NCI-H82 (cell line): ENCODE results near the gene MYBPH.
A peak's percentile ranks its signal among the peaks of the same experiment; 100 is the strongest.

Experiments
- DNase-seq: peaks from one replicate; lab custom pipeline; 2025; lab: John Stamatoyannopoulos, UW

MYBPH gene

DNA sequence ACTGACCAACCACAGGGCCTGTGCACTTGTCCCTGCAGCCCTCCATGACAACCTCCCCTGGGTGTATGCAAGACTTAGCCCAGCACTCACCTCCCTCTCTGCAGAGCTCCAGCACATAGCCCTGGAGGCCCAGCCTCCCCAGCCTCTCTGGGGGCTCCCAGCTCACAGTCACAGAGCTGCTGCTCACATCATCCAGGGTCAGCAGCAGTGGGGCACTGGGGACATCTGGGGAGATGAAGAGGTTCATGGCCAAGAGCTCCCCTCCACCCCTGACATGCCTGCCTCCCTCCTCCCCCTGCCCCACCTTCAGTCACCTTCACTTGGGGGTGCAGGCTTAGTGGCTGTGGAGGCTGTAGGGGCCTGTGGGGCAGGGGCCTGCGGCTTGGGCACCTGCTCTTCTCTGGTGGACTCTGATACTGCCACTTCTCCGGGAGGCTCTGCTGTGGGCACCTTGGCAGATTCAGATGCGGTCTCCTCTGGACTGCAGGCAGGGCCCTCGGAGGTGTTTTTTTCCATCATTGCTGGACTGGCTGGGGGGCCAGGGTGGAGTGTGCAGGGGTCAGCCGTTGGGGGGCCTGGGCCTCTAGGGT lies at the start of gene MYBPH:
MYBPH (minus strand) TSS at position 590 of the 590 bp plus-strand sequence; CDS start at position 519, 71 bp downstream.
- DNase-seq: no peak

DNA sequence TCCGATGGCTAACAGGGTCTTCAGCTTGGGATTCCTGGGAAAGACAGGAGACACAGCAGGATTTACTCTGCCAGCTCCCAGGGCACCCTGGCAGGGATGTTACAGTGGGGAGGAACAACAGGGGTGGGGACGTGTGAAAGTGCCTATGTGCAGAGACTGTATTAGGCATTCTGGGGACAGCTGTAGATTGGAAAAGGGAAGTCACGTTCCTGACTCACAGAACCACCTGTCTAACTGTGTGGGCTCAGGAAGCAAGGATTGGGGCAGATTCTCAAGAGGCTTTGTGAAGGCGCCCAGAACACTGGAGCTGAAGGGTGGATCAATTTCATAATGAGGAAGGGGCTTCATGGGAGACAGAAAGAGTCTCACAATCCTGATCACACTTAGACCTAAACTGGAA lies 49.4 kb upstream of the MYBPH start:
- no peak for DNase-seq

DNA sequence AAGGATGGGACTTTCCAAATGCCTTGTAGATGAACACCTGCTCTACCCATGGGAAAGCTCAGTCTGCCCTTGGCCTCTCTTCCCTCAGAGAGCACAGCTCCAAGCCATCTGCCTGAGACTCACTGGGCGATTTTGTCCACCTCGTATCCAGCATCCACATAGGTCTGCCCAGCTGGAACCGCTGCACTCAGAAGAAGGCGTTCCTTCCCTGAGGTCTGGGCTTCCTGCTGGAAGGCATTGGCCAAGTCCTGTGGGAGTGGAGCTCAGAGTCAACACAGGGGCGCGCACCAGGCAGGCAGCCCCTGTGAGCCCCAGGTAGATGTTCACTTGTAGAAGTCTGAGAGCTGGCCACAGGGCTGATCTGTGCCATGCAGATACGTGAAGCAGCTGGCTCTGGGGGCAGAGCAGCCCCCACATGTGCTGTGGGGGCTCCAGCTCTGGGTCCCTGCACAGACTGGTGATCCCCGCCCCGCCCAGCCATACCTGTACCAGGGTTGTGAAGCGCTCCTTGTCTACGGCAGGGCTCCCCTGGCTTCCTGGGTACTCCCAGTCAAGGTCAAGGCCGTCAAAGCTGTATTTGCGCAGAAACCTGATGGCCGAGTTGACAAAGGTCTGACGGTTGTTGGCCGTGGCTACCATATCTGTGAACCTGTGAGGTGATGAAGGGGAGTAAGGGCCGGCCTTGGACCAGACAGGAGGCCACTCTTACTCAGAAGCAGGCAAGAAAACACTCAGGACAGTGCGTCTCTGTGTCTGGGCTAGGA lies 47.6 kb upstream of the MYBPH start:
- no peak for DNase-seq

DNA sequence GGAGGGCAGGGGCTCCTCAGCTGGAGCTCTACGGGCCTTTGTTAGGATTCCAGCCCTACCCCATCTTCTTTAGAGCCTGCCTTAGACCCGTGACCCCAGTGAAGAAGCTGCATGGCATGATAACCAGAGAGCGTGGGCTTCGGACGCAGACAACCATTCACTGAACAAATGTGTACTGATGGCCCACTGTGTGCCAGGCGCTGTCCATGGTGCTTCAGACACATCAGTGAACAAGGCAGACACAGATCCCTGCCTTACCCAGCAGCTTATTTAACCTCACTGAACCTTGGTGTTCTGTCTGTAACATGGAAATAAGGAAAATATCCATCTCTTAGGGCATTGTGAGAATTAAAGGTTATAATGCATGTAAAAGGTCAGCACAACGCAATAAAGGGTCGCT lies 44.3 kb upstream of the MYBPH start:
- no peak for DNase-seq

- DNase-seq: no peak
Measured at GRCh38 chr1:203219171-203219570, 43.5 kb upstream of the MYBPH start.

- no peak for DNase-seq
Measured at GRCh38 chr1:203217668-203218067, 42.0 kb upstream of the MYBPH start.

- DNase-seq: peak; percentile 46
Measured at GRCh38 chr1:203217139-203217655, 41.6 kb upstream of the MYBPH start.

DNA sequence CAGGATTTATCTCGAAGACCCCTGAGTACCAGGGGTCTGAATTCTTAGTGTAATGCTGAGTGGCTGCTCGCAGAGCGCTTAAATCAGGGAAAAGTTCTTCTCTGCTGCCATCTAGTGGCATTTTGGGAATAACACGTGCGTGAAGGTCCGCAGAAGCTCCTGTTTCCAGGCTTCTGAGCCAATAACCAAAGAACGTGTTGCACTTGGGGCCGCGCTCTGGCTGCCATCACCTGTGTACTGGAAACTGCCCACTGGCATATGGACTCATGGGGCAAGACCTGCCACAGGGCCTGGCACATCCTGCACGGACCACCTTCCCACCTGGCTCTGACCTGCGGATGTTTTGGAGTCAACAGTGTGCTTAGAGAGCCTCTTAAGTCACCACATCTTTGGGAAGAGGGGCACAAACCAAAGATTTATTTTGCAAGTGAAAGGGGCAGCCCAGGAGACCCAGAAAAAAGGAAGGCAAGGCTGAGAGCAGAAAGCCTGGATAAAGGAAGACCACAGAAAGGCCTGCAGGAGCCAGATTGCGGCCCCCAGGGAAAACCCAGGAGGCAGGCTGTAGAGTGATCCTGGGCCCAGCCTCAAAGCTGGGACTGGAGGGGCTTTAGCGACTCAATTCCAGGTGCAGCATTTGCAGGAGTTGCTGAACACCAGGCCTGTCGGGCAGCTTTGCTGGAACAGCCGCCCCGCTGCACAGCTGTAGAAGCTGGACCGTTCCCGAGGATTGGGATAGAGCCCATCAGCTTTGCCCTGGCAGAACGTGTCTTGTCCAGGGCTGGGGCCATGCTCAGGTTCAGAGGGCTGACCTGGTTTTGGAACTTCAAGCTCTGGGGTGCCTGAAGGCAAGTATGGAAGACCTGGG lies 40.9 kb upstream of the MYBPH start:
- peak; percentile 94 for DNase-seq

DNA sequence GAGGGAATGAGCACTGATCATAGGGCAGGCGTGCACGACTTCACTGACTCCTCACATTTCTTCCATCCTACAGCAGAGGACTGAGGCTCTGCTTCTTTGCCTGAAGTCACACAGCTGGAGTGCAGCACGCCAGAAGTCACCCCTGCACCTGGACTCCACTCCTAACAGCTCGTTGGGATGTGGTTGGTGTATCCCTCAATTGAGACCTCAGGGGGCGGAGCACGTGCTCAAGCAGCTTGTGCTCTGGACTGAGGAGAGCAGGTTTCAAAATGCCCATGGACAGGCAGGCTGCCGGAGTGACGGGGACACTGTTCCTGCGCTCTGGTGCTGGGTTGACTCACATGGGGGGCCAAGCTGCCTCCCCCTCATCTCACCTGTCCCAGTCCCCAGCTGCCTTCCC lies 39.9 kb upstream of the MYBPH start:
- DNase-seq: peak; percentile 35

- DNase-seq: no peak
Measured at GRCh38 chr1:203214871-203215270, 39.2 kb upstream of the MYBPH start.

GRCh38 chr1:203213126-203213525 lies 37.5 kb upstream of the MYBPH start:
- no peak for DNase-seq

DNA sequence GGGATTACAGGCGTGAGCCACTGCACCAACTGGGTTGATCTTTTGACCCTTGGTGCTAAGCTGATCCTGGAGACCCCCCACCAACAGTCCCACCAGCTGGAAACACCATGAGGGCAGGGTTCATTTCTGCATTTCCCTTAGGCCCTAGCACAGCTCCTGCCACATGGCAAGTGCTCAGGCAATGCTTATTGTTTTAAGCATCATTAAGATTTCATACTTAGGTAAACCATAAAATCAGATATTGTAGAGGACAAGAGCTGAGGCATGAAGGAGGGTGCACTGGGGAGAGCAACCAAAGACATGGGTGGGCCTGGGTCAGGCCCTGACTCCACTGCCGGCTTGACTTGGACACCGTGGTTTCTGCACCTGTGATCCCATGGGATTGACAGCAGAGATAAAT lies 36.2 kb upstream of the MYBPH start:
- no peak for DNase-seq

DNA sequence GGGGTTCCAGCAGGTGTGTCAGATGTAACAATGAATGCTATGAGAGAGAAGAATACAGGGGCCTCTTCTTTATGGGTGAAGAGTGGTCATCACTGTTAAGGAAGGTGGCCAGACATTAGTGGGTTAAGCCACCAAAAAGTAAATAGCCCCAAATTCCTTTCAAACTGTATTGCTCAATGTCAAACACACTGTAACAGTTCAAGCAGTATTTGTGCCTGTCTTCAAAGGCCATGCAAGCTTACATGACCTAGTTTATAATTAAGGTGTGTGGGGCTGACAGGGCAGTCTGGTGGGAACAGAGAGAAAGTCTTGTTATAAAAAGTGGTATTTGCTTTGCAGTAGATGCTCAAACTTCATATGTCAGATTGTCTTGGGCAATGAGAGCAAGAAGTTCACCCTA lies 35.4 kb upstream of the MYBPH start:
- DNase-seq: no peak

DNA sequence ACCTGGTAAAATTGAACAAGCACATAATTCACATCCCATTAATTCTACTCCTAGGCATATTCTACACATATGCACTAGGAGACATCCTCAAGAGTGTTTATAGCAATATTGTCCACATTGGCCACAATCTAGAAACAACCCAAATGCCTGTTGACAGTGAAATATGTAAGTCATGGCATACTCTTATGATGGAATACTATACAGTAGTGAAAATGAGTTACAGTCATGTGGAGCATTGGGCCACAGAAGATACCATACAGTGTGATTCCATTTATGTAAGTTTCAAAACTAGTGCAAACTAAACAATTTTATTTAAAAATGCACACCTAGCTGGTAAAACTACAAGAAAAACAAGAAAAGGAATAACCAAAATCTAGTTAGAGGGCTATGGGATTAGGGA lies 34.7 kb upstream of the MYBPH start:
- DNase-seq: no peak

DNA sequence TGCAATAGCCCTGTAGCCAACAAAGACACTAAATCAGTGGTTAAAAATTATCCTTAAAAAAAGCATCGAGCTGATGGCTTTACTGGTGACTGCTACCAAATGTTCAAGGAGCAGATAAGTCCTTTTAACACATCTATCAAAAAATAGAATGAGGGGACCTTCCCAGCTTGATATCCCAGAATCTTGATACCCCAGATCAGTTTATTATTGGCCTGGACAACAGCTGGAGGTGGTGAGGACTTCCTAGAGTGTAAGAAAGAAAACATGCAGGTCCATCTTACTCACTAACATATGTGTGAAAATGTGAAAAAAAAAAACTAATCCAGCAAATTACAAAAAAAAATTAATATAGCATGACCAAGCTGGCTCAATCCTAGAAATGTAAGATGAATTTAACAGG lies 32.6 kb upstream of the MYBPH start:
- no peak for DNase-seq

DNA sequence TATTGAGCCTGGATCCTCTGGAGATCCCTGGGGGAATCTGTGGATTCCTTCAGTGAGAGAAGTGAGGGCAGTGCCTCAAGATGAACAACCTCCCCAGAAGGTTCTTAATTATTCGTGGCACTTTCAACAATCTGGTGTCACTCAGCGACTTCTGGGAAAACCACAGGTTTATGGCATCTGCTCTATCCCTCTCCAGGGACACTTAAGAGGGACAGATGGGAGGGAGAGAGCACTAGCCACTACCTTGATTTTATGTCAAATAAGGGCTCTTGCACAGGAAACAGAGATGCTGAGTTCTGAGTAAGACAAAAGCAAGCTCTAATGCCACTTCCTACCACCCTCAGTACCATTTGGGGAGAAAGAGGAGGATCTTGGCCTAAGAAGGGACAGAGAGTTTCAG lies 32.1 kb upstream of the MYBPH start:
- DNase-seq: peak; percentile 85

DNA sequence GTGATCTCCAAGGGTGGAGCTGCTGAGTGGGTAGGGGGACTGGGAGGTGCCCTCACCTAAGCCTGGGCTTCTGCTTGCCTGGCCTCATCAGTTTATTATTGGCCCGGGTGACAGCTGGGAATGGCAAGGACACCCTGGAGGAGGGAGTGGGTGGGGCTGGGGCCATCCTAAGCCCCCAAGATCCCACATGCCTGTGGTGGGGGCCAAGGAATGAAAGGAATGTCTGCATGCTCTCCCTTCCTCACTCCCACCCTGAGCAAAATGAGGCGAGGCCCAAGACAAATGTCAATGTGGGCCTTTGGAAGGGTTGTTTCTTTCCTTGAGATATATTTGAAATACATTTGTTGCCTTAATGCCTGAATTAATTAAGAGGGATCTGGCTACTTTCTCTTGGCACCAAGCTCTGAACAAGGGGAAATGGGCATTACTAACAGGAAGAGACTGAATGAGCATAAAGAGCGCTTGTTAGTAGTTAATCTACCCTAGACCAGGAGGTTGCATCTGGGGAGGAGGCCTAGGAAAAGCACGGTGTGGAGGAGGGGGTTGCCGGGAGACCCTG lies 30.6 kb upstream of the MYBPH start:
- DNase-seq: peak; percentile 42

DNA sequence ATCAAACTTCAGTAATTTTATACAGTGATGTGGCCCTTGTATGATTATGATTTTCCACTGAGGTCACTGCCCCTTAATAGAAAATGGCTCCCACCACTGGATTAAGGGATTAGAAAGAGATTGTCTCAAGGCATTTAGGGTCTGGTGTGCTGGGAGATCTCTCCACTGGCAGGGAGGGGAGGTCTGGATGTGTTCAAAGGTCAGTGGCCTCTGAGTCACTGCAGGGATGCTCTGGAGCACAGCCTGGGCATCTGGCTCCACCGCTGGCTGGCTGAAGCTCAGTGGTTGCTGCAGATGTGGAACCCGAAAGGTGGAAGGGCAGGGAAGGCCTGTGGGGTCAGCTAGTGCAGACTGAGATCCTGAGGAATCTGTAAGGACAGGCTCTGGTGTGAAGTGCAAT lies 29.1 kb upstream of the MYBPH start:
- peak; percentile 77 for DNase-seq

DNA sequence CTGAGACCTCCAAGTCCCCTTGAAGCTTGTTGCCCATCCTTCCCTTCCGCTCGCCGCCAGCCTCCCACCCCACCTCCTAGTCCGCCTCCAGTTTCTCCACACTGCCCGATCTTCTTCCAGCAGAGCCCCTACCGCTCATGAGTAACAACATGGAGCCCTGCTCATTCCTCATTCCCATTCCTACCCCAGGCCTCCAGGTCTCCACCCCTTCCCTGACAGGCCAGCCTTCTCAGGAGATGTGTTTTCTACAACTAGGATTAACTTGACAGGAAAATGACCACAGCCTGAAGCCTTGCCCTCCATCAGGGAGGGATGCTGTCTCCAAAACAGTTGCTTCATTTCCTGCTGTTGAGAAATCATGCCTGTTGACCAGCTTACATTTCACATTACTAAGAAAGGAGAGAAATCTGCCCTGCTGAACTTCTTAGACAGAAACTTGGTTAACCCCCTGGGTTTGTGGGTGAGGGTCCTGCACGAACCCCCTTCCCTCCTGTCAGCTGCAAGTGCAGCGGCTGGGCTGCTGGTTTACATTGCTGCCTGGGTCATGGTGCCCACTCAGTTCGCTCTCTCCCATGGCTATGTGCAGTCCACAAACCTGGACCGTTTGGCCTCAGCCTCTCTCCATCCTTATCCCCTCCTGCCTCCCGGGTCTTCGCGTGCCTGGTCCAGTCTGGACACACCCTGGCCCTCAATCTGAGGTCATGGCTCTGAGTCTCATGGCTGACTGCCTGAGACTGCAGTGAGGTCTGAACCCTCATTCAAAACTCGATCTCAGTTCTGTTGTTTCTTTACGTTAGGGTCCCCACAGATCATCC lies 27.0 kb upstream of the MYBPH start:
- no peak for DNase-seq

GRCh38 chr1:203201516-203202205 lies 26.0 kb upstream of the MYBPH start:
- DNase-seq: no peak

DNA sequence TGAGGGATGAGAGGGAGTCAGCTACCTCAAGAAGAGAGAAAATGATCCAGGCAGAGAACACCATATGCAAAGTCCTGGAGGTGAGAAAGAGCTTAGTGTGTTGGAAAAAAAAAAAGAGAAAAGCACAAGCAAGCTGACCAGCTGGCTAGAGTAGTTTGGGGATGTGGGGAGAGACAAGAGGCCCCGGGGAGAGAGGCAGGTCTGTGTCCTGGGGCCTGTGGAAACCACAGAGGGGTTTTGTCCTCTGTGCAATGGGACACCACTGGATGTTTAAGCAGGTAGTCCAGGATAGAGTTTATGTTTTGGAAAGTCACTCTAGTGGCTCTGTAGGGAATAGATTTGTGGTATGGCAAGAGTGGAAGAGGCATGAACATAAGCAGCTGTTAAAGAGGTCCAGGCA lies 25.3 kb upstream of the MYBPH start:
- no peak for DNase-seq
